ENCODE measurements around the gene TRAPPC3. TPM values are rescaled to one million over a fixed set of nuclear protein-coding genes. Genes with fewer than 3 reads are reported as not detected.

The TRAPPC3 gene
- total RNA-seq, 4 donors from 2014 or later, result 68.3 to 132 (median 112) TPM

- Histone ChIP-seq H3K4me1 (peaks cover 6 to 68% (median 28%) of the 10 kb centered on the region in 3 donors), H3K4me3 (no peak overlapping the region), H3K27me3 (no peaks in the 10 kb centered on the region), H3K36me3 (peaks cover 6 to 39% (median 9%) of the 10 kb centered on the region in 3 donors), H3K9me3 (no peaks in the 10 kb centered on the region), H3K27ac (peak overlapping the region in 3 of 4 donors; percentile 6 to 9 (median 8))
- TF ChIP-seq, protein P1, sequence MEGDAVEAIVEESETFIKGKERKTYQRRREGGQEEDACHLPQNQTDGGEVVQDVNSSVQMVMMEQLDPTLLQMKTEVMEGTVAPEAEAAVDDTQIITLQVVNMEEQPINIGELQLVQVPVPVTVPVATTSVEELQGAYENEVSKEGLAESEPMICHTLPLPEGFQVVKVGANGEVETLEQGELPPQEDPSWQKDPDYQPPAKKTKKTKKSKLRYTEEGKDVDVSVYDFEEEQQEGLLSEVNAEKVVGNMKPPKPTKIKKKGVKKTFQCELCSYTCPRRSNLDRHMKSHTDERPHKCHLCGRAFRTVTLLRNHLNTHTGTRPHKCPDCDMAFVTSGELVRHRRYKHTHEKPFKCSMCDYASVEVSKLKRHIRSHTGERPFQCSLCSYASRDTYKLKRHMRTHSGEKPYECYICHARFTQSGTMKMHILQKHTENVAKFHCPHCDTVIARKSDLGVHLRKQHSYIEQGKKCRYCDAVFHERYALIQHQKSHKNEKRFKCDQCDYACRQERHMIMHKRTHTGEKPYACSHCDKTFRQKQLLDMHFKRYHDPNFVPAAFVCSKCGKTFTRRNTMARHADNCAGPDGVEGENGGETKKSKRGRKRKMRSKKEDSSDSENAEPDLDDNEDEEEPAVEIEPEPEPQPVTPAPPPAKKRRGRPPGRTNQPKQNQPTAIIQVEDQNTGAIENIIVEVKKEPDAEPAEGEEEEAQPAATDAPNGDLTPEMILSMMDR (IDR thresholded peaks at IDR 0.05), result no peak
- no peak for TF ChIP-seq POLR2A (IDR thresholded peaks at IDR 0.05)
- intact Hi-C loops (cut with DNase I), result no loop called here
- 0 to 11% methylated on average over 1 of the region's 1 CpG for WGBS, 2 donors
- DNase-seq, result no peak
Observed at GRCh38 chr1:36142121-36142520, 7.2 kb downstream of the TRAPPC3 start.

- H3K4me3 ChIP-seq, result no peak overlapping the region
- H3K9me3 ChIP-seq, result no peaks in the 10 kb centered on the region
- intact Hi-C loops (cut with DNase I), result no loop called here
- WGBS, 2 donors, result 73 to 88% methylated on average over 4 to 5 of the region's 5 CpGs
- peaks cover 31 to 87% (median 53%) of the 10 kb centered on the region in 3 donors for H3K4me1 ChIP-seq
- peaks cover 9 to 42% (median 10%) of the 10 kb centered on the region in 3 donors for H3K36me3 ChIP-seq
- no peaks in the 10 kb centered on the region for H3K27me3 ChIP-seq
- peak overlapping the region; percentile 42 to 74 (median 69) for H3K27ac ChIP-seq
- no peak for DNase-seq
- TF ChIP-seq, protein P1 (IDR thresholded peaks at IDR 0.05), result no peak
- no peak for TF ChIP-seq POLR2A (IDR thresholded peaks at IDR 0.05)
Observed at GRCh38 chr1:36139521-36139920, 9.8 kb downstream of the TRAPPC3 start.

DNA sequence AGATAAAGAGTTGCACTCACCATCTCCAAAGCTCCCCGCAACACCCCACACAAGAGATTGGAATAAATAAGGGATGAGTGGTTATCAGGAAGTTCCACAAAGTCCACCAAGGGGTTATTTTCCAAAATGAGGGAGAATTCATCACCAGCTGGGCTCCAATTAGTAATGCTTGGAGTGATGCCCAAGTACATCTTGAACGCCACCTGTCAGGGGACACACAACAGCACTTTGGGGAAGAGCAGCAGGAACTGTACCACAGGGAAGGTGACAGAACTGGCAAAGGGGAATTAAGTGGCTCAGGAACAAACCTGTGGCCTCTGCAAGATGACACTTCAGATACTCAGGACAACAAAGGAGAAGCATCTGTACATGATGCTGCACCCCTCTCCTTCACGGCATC lies 11.5 kb downstream of the TRAPPC3 start:
- WGBS, 2 donors, result 84 to 92% methylated on average over 2 to 3 of the region's 3 CpGs
- Histone ChIP-seq H3K9me3 (no peaks in the 10 kb centered on the region), H3K4me1 (peaks cover 40 to 91% (median 68%) of the 10 kb centered on the region in 3 donors), H3K27ac (peak overlapping the region in 3 of 4 donors; percentile 5 to 86 (median 83)), H3K27me3 (no peaks in the 10 kb centered on the region), H3K4me3 (no peak overlapping the region), H3K36me3 (peaks cover 9 to 42% (median 10%) of the 10 kb centered on the region in 3 donors)
- intact Hi-C loops (cut with DNase I), result no loop called here
- TF ChIP-seq POLR2A (IDR thresholded peaks at IDR 0.05), result no peak
- TF ChIP-seq, protein P1 (IDR thresholded peaks at IDR 0.05), result no peak
- DNase-seq, result no peak

DNA sequence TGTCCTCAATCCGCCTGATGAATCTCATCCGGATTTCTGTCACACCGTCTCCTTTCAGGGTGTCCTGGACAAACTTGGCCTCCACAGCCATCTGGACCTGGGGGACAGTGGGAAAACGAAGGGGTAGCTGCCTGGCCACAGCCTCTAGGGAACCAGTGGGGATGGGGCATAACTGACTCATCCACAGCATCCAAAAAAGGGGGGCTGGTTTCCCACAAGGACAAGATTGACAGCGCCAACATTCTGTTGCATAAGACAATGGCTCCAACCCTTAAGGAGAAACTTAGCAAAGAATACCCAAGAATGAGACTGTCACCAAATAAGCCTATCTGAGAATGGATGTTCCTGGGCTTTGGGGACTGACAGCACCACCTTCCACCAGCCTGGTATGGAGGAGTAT lies 12.1 kb downstream of the TRAPPC3 start:
- DNase-seq, result no peak
- no peaks in the 10 kb centered on the region for H3K27me3 ChIP-seq
- H3K4me3 ChIP-seq, result no peak overlapping the region
- peaks cover 38 to 87% (median 64%) of the 10 kb centered on the region in 3 donors for H3K4me1 ChIP-seq
- intact Hi-C loops (cut with DNase I), result no loop called here
- no peaks in the 10 kb centered on the region for H3K9me3 ChIP-seq
- H3K36me3 ChIP-seq, result peaks cover 9 to 42% (median 10%) of the 10 kb centered on the region in 3 donors
- WGBS, 2 donors, result 50 to 80% methylated on average over 2 to 3 of the region's 5 CpGs
- H3K27ac ChIP-seq, result peak overlapping the region; percentile 76 to 86 (median 82)
- TF ChIP-seq POLR2A (IDR thresholded peaks at IDR 0.05), result no peak
- TF ChIP-seq, protein P1 (IDR thresholded peaks at IDR 0.05), result no peak

DNA sequence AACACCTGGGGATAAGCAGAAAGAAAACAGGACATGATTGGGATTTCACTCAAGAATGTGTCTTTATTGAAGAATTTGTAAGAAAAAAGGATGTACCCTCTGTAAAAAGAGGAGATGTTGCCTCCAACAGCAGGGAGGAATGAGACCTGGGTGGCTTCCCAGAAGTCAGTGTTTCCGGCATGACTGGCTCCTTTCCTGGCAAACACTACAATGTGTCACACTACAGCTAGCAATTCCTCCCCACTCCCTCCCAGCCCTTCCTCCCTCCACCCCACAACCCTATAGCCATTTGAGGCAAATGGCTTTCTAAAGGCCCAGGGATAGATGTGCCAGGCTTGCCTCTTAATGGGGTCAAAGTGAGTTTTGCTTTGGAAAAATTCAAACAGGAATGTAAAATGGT lies 12.8 kb downstream of the TRAPPC3 start:
- peaks cover 9 to 42% (median 10%) of the 10 kb centered on the region in 3 donors for H3K36me3 ChIP-seq
- peaks cover 35 to 80% (median 61%) of the 10 kb centered on the region in 3 donors for H3K4me1 ChIP-seq
- no peaks in the 10 kb centered on the region for H3K27me3 ChIP-seq
- no peak for DNase-seq
- no peaks in the 10 kb centered on the region for H3K9me3 ChIP-seq
- H3K4me3 ChIP-seq, result no peak overlapping the region
- TF ChIP-seq POLR2A (IDR thresholded peaks at IDR 0.05), result no peak
- TF ChIP-seq, protein P1 (IDR thresholded peaks at IDR 0.05), result no peak
- H3K27ac ChIP-seq, result peak overlapping the region; percentile 76 to 86 (median 82)
- WGBS, 2 donors, result 25 to 45% methylated on average over 1 of the region's 1 CpG
- intact Hi-C loops (cut with DNase I), result no loop called here

Measured in esophagus squamous epithelium (tissue), 5 donors.